COR-L47 (cell line): ENCODE data around the gene ATRAID.

Experiments
- DNase-seq: peaks from one replicate; lab custom pipeline; 2025; lab: John Stamatoyannopoulos, UW

The ATRAID gene

DNA sequence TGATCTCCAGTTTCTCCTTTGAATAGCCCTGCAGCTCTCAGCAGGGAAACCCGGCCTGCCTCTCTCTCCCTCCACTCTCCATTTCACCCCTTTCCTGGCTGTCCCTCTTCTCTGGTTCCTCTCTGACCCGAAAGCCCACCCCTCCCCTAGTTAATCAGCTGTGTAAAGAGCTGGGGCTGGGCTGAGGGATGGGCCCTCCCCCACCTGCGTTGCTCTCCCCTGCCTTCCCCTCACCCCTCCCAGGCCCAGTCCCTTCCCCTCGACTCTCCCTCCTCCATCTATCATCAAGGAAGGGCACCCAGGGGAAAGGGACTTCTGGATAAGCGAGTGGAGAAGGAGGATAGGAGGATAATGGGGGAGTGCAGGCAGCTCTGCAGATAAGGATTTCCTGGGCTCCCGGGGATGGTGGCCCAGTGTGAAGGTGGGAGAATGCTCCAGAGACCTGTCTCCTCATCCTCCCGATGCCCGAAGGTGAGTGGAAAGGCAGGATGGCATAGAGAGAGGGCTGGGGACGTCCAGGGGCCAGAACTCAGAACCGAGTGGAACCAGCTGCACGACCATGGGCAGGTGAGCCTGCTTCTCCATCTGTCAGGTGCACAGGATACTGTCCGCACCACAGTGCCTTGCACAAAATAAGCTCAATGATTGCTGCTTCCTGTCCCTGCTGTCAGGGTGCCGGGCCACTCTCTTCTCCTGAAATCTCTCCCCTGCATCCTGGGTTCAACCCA lies 39.0 kb downstream of the ATRAID start:
- DNase-seq = no peak

DNA sequence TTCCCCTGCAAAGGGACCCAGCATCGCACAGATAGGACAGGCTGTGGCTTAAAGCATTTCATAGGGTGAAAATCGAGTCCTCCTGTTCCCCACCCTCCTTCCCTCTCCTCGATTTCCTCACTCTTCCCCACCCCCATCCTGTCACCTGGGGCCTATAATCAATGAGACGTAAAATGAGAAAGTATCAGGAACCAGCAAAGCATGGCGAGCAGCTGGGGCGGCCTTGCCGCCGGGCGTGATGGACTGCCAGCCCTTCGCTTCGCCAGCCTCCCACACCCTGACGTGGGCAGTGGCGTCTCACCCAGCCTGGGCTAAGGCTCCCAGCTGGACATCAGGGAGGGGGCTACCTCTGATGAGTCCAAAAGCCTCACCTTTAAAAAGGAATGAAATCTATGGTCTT lies 39.9 kb downstream of the ATRAID start:
- DNase-seq = no peak

DNA sequence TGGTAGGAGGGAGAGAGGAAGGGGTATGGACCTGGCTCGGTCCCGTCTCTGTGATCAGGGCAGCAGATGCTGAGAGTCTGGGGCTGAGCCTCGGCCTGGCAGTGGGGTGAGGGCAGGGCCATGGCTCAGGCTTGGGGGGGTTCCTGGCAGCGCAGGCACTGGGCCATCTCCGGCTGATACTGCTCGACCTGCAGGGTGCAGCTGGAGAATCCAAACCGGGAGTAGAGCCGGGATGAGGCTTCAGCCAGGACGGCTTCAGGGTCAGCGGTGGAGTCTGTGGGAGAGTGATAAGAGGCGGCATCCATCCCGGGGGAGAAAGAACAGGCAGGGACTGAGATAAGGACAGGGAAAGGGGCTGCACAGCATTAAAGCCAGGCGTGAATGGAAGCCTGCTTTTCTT lies 43.3 kb downstream of the ATRAID start:
- DNase-seq = no peak

DNA sequence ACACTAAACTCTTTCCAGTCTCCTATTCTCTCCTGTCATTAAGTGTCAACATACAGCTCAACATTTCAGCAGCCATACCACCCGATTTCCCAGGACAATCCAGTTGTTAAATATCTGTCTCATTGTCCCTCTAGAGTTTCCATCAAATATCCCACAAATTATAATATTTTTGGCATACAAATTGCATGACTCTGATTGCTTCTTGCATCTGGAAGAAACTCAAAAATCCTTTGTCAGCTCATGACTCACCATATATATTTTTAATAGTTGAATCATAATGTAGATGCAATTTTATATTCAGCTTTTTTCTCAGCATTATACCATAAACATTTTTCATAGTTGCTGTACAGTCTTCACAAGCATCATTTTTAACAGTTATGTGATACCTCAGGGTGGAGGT lies 43.8 kb downstream of the ATRAID start:
- no peak for DNase-seq

DNA sequence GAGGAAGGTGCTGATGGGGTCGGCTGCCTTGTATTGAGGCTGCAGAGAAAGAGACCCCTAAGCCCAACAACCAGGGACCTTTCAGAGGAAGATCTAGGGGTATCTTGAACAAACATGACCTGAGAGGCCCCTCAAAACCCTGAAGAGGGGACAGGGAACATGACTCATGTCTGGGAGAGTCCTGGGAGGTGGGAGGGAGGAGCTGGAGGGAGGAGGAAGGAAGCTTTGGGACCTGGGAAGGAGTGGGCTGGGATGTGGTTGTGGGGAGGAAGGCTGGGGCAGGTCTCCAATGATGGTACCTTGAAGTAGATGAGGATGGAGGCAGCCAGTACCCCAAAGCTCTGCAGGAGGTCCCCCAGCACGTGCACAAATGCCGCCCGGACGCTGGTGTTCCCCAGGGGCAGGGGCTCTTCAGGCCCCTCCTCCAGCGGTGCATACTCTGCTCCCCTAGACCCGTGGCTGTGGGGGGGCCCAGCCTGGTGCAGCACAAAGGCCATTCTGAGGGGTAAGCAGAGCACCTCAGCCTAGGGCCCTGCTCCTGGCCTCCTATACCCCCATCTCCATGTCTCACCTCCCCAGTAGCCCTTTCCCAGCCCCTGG lies 45.1 kb downstream of the ATRAID start:
- no peak for DNase-seq

DNA sequence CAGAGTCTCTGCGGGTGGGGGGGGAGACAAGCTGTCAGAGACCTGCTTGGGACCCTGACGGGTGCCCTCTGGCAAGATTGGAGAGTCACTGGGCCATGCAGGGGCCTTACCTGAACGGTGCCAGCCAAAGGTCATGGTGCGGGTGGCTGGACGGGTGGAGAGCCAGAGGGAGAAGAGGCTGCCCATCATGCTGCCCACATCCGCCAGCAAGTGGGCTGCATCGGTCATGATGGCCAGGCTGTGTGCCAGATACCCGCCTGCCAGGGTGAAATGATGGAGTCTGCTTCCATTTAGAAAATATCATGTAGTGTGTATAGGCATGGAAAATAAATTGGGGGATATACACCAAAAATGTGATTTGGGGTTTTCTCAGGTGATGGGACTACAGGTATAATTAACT lies 46.2 kb downstream of the ATRAID start:
- DNase-seq = no peak

DNA sequence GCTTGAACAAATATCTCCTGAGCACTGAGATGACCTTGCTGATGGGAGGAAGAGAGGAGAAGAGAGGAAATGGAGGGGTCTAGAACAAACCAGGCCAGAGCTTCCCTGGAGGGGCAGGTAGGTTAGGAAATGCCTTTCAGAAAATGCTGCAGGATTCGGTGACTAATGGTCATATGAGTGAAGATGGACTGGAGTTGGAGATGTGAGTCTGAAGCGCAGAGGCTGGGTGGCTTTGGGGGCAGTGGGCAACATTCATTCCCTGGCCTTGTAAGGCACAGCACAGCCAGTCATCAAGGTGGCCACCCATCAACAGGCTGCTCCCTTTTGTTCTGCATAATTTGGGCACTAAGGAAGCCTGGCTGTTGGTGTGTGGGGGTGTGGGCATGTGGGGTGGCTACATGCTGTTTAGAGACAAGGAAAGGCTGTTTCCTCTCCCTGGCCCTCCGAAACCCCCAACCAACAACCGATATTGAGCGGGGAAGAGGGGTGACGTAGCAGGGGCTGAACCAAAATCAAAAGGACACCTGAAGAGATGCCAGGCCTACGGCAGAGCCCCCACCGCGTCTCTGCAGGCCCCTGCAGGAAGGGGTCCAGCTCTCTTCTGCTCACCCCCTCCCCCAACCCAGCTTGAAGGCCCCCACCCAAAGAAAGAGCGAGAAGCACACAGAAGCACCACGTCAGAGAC lies 49.5 kb downstream of the ATRAID start:
- DNase-seq = no peak

DNA sequence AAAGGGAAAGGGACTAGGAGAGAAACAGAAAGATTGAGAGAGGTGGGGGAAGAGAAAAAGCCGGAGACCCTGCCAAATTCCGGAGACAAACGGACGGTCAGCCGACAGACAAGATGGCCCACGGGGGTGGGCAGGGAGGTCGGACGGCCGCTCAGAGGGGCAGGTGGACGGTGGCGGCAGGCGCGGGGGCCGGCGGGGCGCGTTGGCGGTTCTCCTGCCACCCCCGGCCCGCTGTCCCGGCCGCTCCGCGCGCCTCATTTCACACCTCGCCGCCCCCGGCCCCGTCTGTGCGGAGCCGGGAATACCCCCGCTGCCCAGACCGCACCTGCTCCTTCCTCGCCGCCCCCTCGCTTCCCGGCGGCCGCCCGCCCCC lies 50.1 kb downstream of the ATRAID start:
- DNase-seq = no peak

DNA sequence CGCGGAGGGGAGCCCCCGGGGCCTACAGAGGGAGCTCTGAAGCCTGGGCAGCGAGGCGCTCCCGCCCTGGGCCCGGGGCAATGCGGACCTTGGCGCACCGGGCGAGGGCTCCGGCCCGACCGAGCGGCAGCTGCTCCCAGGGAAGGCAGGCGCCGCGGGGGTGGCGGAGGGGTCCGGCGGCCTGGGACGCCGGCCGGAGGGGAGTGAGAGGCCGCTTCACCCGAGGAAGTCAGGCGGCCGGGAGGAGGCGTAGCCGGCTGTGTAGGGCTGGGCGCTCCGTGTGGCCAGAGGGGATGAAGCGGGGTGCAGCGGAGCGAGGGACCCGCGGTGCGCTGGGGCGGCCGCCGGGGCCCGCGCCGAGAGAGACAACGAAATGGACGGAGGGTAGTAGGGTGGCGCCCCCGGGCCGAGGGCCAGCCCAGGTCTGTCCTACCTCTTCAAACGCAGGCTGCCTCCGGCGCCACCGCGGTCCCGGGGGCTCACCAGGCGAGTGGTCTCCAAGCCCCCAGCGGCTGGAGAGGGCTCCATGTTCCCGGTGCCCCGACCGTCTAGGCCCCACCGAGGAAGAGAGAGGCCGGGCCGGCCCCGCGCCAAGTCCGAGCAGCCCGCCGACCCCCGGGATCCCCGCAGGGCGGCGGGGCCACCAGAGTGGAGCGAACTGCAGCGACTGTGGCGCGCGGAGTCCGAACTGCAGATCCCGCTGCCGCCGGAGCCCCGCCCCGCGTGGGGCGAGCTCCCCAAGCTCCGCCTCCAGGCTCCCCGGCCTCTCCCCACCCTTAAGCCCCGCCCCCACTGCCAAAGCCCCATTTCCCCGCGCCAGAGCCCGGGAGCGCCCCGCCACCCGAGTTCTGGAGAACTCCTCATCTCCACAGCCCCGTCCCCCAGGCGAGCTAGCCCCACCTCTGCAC lies 50.8 kb downstream of the ATRAID start, which contains the start of gene SLC30A3:
Gene SLC30A3, minus strand, starts transcription at position 669 of the 908 bp plus-strand sequence. Its CDS starts 141 bp downstream, at position 528.
- peak; percentile 41 for DNase-seq

DNA sequence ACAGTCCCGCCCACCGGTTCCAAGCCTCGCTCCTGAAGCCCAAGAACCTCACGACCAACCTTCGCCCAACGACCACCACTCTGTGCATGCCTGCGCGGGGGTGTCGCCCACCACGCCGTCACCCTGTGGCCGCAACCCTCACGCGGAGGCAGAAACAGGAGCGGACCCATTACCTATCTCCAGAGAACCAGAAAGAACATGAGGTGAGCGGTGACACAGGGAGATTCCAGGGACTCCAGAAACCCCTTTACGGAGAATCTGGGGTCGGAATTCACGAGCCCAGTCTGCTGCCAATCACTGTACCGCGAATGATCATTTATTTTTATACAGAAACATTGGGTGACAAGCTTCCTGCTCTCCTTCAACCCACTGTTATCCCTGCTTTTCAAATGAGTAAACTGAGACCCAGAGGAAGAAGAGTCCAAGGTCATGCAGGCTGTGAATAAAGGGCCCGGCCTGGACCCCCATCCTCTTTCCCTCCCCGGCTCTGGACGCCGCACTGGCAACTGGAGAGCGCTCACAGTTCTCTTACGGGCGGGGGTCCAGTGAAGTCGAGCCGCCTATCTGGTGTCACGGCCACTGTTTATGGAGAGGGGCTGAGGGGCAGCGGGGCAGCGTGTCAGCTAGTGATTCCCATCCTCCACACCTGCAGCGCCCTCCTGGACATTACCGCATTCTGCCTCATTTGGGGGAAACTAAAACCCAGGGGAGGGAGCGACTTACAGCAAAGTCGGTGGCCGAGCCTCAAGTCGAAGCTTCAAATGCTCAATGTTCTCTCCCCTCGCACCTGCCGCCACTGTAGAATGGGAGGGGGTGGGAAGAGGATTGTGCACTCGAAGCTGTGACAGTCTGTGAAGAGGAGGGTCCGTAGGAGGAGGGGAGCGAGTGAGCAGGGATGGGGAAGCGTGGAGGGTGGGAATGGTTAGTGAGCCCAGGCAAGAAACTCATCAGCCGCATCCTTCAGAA lies 51.7 kb downstream of the ATRAID start:
- no peak for DNase-seq

DNA sequence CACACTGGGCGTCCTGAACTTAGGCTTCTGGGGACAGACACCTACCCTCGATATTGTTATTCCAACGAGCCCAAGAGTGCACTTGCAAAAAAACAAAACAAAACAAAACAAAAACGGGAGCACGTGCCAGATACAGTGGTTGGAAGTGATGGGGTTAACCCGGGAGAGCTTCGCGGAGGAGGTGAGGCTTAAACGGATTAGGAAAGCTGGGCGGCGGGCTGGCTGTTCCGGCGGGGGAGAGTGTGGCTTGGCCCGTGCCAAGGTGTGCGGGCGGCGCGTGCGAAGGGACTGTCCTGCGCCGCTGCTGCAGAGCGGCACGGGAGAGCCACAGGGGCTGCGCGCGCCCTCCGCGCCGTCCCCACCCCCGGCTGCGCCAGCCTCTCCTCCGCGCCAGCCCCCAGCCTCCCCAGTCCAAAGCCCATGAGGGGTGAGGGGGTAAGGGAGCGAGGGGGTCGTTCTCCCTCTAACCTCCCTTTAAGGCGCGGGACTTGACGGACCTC lies 52.5 kb downstream of the ATRAID start:
- DNase-seq = no peak

DNA sequence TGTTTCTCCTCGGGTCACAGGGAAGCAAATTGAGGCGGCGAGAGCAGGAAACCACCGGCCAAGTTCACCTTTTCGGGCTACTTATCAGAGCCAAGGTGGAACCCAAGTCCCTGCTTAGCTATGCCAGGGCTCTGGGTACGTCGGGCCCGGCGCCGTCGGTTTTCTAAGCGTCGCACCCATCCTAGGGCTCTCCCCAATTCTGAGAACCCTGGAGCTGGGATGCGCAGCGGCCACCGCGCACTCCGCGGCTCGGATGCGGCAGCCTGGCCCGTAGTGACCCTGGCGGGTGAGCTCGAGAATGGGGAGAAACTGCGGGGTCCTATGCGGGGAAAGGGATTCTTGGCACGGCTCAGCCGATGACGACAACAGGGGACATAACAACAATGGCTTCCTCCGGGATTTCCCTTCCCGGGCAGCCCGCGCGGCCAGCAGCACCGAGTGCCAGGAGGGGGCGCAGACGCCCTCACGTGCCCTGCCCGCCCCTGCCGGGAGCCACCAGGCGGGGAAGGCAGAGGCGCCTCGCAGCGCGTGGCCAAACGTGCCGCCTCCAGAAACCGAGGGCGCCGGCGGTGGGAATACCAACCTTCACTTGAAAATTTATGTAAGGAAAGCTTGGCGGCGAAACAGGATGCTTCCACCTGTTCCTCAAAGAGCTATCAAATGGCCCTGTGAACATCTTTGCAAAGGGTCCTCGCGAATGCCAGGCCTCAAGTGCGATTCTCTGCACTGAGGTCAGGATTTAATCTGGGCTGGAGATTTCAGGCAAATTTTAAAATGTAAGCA lies 53.1 kb downstream of the ATRAID start:
- DNase-seq = peak; percentile 82

DNA sequence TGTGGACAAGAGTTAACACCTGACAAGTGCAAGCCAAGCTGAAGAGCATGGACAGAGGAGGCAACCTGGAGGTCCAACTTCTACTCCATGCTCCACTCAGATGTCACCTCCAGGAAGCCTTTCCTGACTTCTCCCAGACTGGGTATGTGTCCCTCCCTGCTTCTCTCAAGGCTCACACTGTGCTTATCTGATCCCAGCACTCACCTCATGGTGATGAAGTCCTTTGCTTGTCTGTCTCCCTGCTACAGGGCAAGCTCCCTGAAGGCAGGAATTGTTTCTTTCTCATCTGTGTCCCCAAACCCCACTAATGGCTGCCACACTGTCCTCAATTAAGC lies 53.7 kb downstream of the ATRAID start:
- DNase-seq = no peak
